ENCODE data around the gene SRL.

- TF ChIP-seq POLR2AphosphoS5 (IDR thresholded peaks at IDR 0.05; ENCODE audit: low read depth, low read length) (no peak), CTCF (IDR thresholded peaks at IDR 0.05) (no peak)
These were observed 2.2 kb downstream of the SRL start for GRCh38 chr16:4239682-4240175.
